Endothelial cell (in vitro differentiated cells): ENCODE results near the gene SASS6. TPM values are rescaled to one million over a fixed set of nuclear protein-coding genes. Genes with fewer than 3 reads are reported as not detected.
A peak's percentile ranks its signal among the peaks of the same experiment; 100 is the strongest.
"Not testable (repeated sequence)": the region's sequence is repeated elsewhere in the genome, so short reads cannot be mapped to it uniquely, and the experiment has no call there.

Experiments used
- DNase-seq: peaks from one replicate; pipeline ENCODE4 v3.0.0; 2021; ENCODE audit warnings: low spot score
- H3K27ac Mint-ChIP-seq: one replicate; pipeline ENCODE4 v1.8.0; 2021; ENCODE audit warnings: mixed read lengths, inconsistent platforms; ENCODE audit not compliant: unreplicated experiment
- H3K27me3 Mint-ChIP-seq: one replicate; pipeline ENCODE4 v1.8.0; 2021; ENCODE audit warnings: mild to moderate bottlenecking, moderate library complexity, mixed read lengths, inconsistent platforms; ENCODE audit not compliant: unreplicated experiment
- H3K36me3 Mint-ChIP-seq: one replicate; pipeline ENCODE4 v1.8.0; 2021; ENCODE audit warnings: mild to moderate bottlenecking, low read depth, mixed read lengths, inconsistent platforms; ENCODE audit not compliant: unreplicated experiment
- H3K4me1 Mint-ChIP-seq: one replicate; pipeline ENCODE4 v1.8.0; 2021; ENCODE audit warnings: mild to moderate bottlenecking, mixed read lengths, inconsistent platforms; ENCODE audit not compliant: unreplicated experiment
- H3K4me3 Mint-ChIP-seq: one replicate; pipeline ENCODE4 v1.8.0; 2021; ENCODE audit warnings: mild to moderate bottlenecking, mixed read lengths, inconsistent platforms; ENCODE audit not compliant: unreplicated experiment
- H3K9me3 Mint-ChIP-seq: one replicate; pipeline ENCODE4 v1.8.0; 2021; ENCODE audit warnings: mixed read lengths, inconsistent platforms; ENCODE audit not compliant: unreplicated experiment
- total RNA-seq: library from RNA; stranded (reverse); fragmentation: NEBNext Ultra II Directional; extraction: Animal tissue kit (Norgen Biotek cat#: 25700); gene quantifications from one replicate; pipeline ENCODE4 v1.2.1, GENCODE V29; 2021; ENCODE audit not compliant: unreplicated experiment
- TF ChIP-seq, protein P1 (sequence below): fragments of 200-600 bp; sonication (generic); IDR thresholded peaks from one replicate; pipeline ENCODE4 v1.5.0; 2021; ENCODE audit warnings: antibody characterized with exemption; ENCODE audit not compliant: unreplicated experiment

The SASS6 gene
- total RNA-seq, 1 donor from 2014 or later, result 6.1 TPM

DNA sequence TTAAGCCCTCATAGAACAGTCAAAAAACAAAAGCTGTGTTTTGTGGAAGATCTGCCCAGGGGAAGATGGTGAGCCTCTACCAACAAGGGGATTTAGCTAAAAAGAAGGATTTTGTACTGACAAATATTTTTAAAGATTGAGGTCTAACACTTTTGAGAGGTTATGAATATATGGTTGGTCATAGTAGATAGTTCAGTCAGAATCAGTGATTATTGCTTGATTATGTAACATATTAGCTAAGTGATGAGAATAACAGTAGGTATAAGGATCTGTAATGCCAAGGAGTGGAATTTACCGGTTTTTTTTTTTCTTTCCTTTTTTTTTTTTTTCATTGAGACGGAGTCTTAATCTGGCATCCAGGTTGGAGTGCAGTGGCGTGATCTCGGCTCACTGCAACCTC is 79.0 kb downstream of the SASS6 start:
- no peak overlapping the region for H3K27ac Mint-ChIP-seq
- H3K9me3 Mint-ChIP-seq, result no peaks in the 10 kb centered on the region

DNA sequence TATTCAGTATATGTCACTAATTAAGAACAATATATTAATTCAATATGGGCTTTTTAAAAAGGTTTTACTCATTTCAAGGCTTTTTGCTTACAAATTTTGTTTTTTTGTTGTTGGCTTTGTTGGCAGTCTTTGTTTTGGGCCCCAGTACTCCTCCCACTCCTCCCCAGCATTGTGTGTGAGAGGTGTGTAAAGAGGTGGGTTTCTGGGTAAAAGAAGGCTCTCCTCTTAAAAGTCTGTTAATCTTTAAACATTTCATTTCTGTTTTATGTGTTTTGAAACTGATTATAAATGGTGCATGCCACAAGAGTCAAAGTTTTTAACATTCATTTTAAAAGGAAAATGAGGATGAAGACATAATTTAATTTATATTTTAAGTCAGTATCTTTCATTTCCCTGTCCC is 79.6 kb downstream of the SASS6 start:
- Mint-ChIP-seq H3K27ac (no peak overlapping the region), H3K4me3 (no peak overlapping the region), H3K4me1 (peaks cover 14% of the 10 kb centered on the region), H3K9me3 (no peaks in the 10 kb centered on the region), H3K36me3 (peaks cover 5% of the 10 kb centered on the region), H3K27me3 (no peaks in the 10 kb centered on the region)
- TF ChIP-seq, protein P1, sequence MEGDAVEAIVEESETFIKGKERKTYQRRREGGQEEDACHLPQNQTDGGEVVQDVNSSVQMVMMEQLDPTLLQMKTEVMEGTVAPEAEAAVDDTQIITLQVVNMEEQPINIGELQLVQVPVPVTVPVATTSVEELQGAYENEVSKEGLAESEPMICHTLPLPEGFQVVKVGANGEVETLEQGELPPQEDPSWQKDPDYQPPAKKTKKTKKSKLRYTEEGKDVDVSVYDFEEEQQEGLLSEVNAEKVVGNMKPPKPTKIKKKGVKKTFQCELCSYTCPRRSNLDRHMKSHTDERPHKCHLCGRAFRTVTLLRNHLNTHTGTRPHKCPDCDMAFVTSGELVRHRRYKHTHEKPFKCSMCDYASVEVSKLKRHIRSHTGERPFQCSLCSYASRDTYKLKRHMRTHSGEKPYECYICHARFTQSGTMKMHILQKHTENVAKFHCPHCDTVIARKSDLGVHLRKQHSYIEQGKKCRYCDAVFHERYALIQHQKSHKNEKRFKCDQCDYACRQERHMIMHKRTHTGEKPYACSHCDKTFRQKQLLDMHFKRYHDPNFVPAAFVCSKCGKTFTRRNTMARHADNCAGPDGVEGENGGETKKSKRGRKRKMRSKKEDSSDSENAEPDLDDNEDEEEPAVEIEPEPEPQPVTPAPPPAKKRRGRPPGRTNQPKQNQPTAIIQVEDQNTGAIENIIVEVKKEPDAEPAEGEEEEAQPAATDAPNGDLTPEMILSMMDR, result no peak
- no peak for DNase-seq

More for the DNA sequence above, 79.0 kb downstream of the SASS6 start:
- Mint-ChIP-seq H3K4me1 (peaks cover 9% of the 10 kb centered on the region), H3K36me3 (peaks cover 5% of the 10 kb centered on the region), H3K4me3 (no peak overlapping the region), H3K27me3 (no peaks in the 10 kb centered on the region)
- DNase-seq, result no peak
- TF ChIP-seq, protein P1, result no peak

- TF ChIP-seq, protein P1, result no peak
- Mint-ChIP-seq H3K36me3 (peaks cover 5% of the 10 kb centered on the region), H3K27me3 (no peaks in the 10 kb centered on the region), H3K4me3 (no peak overlapping the region), H3K27ac (no peak overlapping the region), H3K9me3 (no peaks in the 10 kb centered on the region), H3K4me1 (peaks cover 23% of the 10 kb centered on the region)
- no peak for DNase-seq
These were observed 80.8 kb downstream of the SASS6 start for GRCh38 chr1:100051893-100052292.

DNA sequence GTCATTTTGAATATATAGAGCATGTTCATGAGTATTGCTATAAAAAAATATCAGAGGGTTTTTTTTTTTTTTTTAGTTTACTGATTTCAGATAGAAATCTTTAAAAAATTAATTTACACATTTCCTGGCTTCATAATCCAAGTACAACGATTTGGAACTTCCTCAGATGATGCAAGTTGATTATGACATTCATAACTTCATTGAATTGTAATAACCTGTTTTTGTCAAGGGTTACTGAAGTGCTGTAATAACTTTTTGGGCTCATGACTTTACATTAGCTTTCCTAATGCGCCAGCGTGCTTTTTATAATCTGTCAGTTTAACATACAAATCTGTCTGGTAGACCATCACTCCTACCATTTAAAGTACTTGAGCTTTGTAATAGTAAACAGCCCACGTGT is 81.3 kb downstream of the SASS6 start:
- Mint-ChIP-seq H3K9me3 (no peaks in the 10 kb centered on the region), H3K27ac (no peak overlapping the region), H3K27me3 (no peaks in the 10 kb centered on the region), H3K4me1 (peaks cover 27% of the 10 kb centered on the region), H3K4me3 (no peak overlapping the region), H3K36me3 (peaks cover 5% of the 10 kb centered on the region)
- no peak for DNase-seq
- TF ChIP-seq, protein P1, result no peak

GRCh38 chr1:100050139-100050538 is 82.6 kb downstream of the SASS6 start:
- Mint-ChIP-seq H3K9me3 (no peaks in the 10 kb centered on the region), H3K4me1 (peaks cover 29% of the 10 kb centered on the region), H3K27ac (peak overlapping the region; percentile 16), H3K36me3 (peaks cover 6% of the 10 kb centered on the region), H3K27me3 (no peaks in the 10 kb centered on the region), H3K4me3 (no peak overlapping the region)
- no peak for DNase-seq
- TF ChIP-seq, protein P1, result no peak

DNA sequence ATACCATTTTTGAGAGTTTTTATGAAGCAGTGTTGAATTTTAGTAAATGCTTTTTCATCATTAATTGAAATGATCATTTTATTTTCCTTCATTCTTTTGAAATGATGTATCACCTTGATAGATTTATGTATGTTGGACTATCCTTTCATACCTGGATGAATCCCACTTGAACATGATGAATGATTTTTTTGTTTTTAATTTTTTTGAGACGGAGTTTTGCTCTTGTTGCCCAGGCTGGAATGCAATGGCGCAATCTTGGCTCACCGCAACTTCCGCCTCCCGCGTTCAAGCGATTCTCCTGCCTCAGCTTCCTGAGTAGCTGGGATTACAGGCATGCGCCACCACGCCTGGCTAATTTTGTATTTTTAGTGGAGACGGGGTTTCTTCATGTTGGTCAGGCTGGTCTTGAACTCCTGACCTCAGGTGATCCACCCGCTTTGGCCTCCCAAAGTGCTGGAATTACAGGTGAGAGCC is 85.5 kb downstream of the SASS6 start:
- H3K9me3 Mint-ChIP-seq, H3K27me3 Mint-ChIP-seq, H3K4me3 Mint-ChIP-seq, H3K27ac Mint-ChIP-seq, DNase-seq: not testable (repeated sequence)
- Mint-ChIP-seq H3K36me3 (peaks cover 16% of the 10 kb centered on the region), H3K4me1 (peaks cover 33% of the 10 kb centered on the region)
